ENCODE measurements around the gene PSPN.

Gene PSPN

DNA sequence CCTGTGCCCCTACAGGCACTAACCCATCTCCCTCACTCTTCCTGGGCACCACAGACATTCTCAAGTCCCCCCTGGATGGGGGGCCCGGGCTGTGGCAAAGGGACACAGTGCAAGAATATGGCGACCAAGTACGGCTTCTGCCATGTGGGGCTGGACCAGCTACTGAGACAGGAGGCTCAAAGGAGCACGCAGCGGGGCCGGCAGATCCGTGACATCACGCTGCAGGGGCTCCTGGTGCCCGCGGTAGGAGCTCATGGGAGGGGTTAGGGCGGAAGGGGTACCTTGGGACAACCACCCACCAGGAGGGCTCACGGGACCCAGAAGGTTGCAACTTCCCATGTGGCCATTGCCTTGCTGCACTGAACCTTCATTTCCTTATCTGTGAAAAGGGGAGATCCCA, 20.6 kb upstream of the PSPN start:
- TF ChIP-seq, protein P1, sequence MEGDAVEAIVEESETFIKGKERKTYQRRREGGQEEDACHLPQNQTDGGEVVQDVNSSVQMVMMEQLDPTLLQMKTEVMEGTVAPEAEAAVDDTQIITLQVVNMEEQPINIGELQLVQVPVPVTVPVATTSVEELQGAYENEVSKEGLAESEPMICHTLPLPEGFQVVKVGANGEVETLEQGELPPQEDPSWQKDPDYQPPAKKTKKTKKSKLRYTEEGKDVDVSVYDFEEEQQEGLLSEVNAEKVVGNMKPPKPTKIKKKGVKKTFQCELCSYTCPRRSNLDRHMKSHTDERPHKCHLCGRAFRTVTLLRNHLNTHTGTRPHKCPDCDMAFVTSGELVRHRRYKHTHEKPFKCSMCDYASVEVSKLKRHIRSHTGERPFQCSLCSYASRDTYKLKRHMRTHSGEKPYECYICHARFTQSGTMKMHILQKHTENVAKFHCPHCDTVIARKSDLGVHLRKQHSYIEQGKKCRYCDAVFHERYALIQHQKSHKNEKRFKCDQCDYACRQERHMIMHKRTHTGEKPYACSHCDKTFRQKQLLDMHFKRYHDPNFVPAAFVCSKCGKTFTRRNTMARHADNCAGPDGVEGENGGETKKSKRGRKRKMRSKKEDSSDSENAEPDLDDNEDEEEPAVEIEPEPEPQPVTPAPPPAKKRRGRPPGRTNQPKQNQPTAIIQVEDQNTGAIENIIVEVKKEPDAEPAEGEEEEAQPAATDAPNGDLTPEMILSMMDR (conservative IDR thresholded peaks at IDR 0.05; ENCODE audit: low read length) = no peak
- no peak for DNase-seq (ENCODE audit: low read depth)
- no peak overlapping the region for H3K4me3 ChIP-seq (ENCODE audit: low read length)

DNA sequence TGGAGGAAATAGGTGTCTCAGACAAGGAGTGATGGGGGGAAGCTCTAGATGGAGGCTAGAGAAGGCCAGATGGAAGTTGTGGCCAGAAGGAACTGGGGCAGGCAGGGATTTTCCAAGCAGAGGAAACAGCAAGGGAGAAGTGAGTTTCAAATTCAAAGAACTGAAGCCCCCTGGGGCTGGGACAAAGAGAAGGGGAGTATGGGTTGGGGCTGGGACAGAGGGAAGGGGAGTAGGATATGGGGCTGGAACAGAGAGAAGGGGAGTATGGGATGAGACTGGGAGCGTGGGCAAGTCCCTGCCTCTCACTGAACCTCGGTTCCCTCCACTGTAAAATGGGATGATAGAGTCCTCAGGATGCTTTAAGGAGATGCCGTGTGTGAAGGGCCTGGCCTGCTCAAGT, 19.1 kb upstream of the PSPN start:
- DNase-seq (ENCODE audit: low read depth) = no peak
- TF ChIP-seq, protein P1 (conservative IDR thresholded peaks at IDR 0.05; ENCODE audit: low read length) = no peak
- no peak overlapping the region for H3K4me3 ChIP-seq (ENCODE audit: low read length)

DNA sequence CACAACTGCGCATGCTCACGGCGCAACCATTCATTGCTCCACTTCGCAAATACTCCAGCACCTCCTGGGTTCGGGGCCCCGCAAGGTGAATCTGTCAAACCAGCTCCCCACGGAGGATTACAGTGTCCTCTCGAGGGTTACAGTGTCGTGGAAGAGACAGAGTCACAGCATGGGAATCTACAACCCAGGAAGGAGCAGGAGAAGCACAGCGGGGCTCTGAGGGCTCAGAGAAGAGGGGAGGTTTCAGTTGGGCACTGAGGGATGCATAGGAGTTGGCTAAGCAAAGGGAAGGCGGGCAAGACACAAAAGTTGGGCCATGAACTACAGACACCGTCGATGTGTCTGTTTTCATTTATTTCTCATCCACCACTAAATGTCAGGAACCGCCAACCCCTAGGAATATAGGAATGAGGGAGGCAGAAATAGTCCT, 18.3 kb upstream of the PSPN start:
- DNase-seq (ENCODE audit: low read depth) = no peak
- TF ChIP-seq, protein P1 (conservative IDR thresholded peaks at IDR 0.05; ENCODE audit: low read length) = no peak
- peak overlapping the region; percentile 73 for H3K4me3 ChIP-seq (ENCODE audit: low read length)

DNA sequence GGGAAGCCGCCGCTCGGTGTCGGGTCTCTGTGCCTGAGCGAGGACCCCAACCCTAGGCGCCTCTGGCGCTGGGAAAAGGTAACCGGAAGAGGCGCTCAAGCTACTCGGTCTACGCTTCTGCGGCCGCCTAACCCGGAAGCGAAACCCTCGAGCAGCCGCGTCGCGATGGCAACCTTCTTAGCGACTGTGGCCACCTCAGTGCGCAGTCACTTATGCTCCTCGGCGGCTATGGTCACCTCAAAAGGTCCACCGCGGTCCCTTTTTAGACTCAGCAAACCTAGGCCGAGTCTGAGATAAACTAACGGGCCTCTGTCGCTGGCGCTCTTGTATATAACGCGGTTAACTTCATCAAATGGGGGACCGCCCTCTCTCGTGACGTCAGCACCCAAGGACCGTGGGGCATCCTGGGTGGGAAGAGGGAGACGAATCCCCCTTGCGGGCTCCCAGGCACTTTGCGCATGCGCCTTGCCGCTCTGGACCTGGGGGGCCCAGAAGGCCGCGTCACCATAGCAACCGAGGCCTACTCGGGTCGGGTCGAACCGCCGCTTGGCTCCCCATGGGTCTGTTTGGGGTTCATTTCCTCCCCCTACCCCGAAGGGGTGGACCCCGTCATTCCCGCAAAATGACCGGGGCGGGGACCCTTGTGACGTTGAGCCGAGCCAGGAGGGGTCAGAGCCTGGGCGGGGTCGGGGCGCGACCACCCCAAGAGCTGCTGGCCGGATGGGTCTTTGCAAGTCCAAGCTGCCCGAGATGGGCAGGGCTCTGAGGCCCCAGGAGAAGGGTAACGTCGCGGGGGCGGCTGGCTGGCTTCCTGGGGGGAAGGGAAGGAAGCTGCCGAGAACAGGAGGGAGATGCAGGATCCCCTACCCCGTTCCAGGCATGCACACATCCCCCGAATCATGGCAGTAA, 17.6 kb upstream of the PSPN start, which contains the start of gene GTF2F1:
Gene GTF2F1 (minus strand): TSS at position 91 of the 909 bp plus-strand sequence. CDS start 169 bp downstream, outside the sequence.
- H3K4me3 ChIP-seq (ENCODE audit: low read length) = peak within 1 kb of the TSS; percentile 73
- DNase-seq (ENCODE audit: low read depth) = peak; percentile 95
- TF ChIP-seq, protein P1 (conservative IDR thresholded peaks at IDR 0.05; ENCODE audit: low read length) = peak; percentile 17; the same call in 1 of the 2 replicates

DNA sequence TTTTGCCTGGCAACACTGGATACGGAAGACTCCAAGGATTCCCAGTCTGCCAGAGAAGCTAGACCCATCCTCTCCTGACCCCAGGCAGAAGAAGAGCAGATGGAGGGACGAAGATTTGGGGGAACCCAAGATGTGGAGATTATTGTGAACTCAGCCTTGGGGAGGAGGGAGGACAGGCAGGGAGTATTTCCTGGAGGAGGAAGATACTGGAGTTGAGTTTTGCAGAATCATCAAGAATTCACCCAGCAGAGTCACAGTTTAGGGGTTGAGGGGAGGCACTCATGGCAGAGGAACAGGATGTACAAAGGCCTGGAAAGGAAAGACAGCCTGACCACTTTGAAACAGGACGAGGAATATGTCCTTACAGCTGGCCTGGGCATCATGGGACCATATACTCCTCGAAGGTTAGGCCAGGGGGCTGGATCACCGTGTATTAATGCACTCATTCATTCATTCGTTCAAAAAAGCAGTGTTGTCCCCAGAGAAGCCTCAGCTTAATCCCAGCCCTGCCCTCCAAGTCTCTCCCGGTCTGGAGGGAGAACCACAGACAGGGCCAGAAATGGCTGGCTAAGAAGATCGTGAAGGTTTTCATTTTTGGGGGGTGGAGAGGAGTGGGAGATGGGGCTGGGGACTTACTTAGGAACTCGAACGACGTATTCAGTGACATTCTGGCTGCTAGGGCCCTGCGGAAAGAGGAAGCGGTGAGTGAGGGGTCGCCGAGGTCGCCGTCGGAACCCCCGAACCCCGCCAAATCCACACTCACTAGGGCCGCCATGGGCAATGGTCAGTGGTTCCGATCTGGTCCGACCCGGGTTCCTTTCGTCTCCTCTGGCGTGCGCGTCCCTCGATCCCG, 16.7 kb upstream of the PSPN start:
- DNase-seq (ENCODE audit: low read depth) = no peak
- TF ChIP-seq, protein P1 (conservative IDR thresholded peaks at IDR 0.05; ENCODE audit: low read length) = no peak
- peak overlapping the region; percentile 73 for H3K4me3 ChIP-seq (ENCODE audit: low read length)

DNA sequence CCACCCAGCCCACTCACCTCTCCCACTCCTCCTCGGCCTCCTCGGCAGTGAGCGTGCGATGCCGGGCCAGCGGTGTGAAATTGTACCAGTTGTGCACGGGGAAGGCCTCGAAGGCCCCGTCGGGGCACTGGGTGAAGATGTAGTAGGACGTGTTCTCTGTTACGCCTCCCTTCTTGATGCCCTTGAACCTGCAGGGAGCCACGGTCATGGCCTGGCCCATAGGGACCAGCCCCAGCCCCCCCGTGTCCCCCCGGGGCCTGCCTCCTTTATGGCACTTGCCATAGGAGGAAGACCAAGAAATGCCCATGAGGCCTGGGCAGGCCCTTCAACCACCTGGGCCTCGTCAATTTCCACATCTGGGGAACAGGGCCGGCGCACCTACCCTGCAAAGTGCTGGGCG, 11.6 kb upstream of the PSPN start:
- TF ChIP-seq, protein P1 (conservative IDR thresholded peaks at IDR 0.05; ENCODE audit: low read length) = no peak
- no peak for DNase-seq (ENCODE audit: low read depth)
- no peak overlapping the region for H3K4me3 ChIP-seq (ENCODE audit: low read length)

Measured in AG10803 (cell line).